Loucy (cell line): ENCODE data around the gene ADORA1.

Experiments
- EZH2phosphoT487 ChIP-seq: fragments of 200-600 bp; IDR thresholded peaks from 2 replicates; pipeline ENCODE4 v1.6.1; 2018; ENCODE audit warnings: antibody characterized with exemption, mild to moderate bottlenecking, moderate library complexity, borderline replicate concordance
- TF ChIP-seq, protein P1 (sequence below): fragments of 200-600 bp; sonication (generic); conservative IDR thresholded peaks from 2 replicates; pipeline ENCODE4 v1.5.1; 2014; ENCODE audit warnings: mild to moderate bottlenecking, antibody characterized with exemption, low read length

DNA sequence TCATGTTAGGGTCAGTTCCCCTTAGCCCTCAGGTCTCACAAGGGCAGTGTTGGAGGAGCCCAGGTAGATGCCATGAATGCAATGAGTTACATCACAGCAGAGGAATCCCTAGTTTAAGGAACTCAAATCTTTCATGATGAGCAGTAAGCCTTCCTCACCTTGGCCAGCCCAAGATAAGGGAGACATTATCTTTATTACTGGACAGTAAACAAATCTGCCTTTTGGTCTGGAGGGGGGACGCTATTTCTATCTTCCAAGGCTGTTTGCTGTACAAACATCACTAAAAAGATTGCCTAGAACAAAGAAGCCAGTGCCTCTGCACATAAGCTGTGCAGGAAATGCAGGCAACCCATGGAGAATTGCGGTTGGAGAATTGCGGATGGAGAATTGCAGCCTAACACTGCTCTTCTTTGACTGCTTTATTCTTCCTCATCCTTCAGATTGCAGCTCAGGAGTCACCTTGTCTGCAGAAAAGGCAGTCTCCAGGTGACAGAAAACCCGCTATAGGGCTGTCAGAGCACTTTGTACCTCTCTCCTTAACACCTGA, 61.2 kb downstream of the ADORA1 start:
- TF ChIP-seq, protein P1, sequence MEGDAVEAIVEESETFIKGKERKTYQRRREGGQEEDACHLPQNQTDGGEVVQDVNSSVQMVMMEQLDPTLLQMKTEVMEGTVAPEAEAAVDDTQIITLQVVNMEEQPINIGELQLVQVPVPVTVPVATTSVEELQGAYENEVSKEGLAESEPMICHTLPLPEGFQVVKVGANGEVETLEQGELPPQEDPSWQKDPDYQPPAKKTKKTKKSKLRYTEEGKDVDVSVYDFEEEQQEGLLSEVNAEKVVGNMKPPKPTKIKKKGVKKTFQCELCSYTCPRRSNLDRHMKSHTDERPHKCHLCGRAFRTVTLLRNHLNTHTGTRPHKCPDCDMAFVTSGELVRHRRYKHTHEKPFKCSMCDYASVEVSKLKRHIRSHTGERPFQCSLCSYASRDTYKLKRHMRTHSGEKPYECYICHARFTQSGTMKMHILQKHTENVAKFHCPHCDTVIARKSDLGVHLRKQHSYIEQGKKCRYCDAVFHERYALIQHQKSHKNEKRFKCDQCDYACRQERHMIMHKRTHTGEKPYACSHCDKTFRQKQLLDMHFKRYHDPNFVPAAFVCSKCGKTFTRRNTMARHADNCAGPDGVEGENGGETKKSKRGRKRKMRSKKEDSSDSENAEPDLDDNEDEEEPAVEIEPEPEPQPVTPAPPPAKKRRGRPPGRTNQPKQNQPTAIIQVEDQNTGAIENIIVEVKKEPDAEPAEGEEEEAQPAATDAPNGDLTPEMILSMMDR: no peak
- no peak for TF ChIP-seq EZH2phosphoT487
